Stimulated activated CD8-positive, alpha-beta memory T cell treated with anti-CD3 and anti-CD28 coated beads, Interleukin-7, amount 100 ng/mL, for 24 hours (primary cell): Measurements from ENCODE around the gene PLCXD1.

Experiments
- DNase-seq: peaks from one replicate; pipeline ENCODE4 v3.0.0-alpha.2; 2020; ENCODE audit warnings: low read depth

The PLCXD1 gene

DNA sequence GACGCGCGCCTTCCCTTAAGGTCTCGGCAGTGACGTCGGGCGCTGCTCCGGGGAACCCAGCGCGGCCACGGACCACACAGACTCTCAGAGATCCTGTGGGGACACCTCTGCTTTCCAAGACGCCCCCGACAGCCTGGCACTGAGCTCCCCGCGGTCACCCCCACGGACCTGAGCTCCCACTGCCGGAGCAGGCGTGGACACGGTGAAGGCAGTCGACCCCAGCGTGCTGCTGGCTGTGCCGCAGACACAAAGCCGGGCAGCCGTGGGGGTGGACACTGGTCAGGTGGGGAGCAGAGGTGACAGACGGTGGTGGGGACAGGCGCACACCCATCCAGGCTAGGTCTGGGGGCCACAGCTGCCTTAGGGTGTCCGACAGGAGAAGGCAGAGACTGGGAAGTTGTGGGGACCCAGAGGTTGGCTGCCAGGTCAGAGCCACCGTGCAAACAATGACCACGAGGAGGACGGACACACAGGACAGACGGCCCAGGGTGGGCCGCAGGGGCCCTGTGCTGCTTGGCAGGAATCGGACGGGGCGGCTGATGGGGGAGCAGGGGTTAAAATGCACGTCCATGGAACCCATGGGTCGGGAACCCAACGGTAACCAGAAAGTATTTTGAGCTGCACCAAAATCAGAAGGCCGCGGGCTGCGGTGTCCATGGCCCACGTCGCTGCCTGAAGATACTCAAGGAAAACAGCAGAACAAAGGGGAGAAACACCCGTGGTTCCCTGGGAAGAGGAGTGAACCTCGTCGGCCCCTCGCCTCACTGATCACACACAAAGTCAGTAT lies 54.0 kb downstream of the PLCXD1 start:
- no peak for DNase-seq

DNA sequence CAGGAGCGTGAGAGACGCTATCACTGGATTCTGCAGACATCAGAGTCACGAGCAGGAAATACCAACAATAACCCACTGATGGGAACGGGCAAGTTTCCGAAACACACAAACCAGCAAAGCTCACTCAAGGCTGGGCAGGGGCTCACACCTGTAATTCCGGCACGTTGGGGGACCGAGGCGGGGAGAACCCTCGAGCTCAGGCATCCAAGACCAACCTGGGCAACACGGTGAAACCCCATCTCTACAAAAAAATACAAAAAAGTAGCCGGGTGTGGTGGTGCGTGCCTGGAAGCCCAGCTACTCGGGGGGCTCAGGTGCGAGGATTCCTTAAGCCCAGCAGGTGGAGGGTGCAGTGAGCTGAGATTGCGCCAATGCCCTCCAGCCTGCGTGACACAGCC lies 54.6 kb downstream of the PLCXD1 start:
- no peak for DNase-seq

- DNase-seq = no peak
These were observed 55.0 kb downstream of the PLCXD1 start for GRCh38 chrX:336227-336626.

GRCh38 chrX:337331-337831 lies 56.2 kb downstream of the PLCXD1 start:
- DNase-seq = no peak

- no peak for DNase-seq
These were observed 57.2 kb downstream of the PLCXD1 start for GRCh38 chrX:338281-338835.

- no peak for DNase-seq
These were observed 57.7 kb downstream of the PLCXD1 start for GRCh38 chrX:338836-339400.

GRCh38 chrX:340121-340520 lies 58.9 kb downstream of the PLCXD1 start:
- no peak for DNase-seq

- DNase-seq = no peak
These were observed 59.7 kb downstream of the PLCXD1 start for GRCh38 chrX:340641-341423.

- DNase-seq = no peak
These were observed 60.4 kb downstream of the PLCXD1 start for GRCh38 chrX:341541-342101.

- DNase-seq = no peak
These were observed 63.3 kb downstream of the PLCXD1 start for GRCh38 chrX:344371-344901.

DNA sequence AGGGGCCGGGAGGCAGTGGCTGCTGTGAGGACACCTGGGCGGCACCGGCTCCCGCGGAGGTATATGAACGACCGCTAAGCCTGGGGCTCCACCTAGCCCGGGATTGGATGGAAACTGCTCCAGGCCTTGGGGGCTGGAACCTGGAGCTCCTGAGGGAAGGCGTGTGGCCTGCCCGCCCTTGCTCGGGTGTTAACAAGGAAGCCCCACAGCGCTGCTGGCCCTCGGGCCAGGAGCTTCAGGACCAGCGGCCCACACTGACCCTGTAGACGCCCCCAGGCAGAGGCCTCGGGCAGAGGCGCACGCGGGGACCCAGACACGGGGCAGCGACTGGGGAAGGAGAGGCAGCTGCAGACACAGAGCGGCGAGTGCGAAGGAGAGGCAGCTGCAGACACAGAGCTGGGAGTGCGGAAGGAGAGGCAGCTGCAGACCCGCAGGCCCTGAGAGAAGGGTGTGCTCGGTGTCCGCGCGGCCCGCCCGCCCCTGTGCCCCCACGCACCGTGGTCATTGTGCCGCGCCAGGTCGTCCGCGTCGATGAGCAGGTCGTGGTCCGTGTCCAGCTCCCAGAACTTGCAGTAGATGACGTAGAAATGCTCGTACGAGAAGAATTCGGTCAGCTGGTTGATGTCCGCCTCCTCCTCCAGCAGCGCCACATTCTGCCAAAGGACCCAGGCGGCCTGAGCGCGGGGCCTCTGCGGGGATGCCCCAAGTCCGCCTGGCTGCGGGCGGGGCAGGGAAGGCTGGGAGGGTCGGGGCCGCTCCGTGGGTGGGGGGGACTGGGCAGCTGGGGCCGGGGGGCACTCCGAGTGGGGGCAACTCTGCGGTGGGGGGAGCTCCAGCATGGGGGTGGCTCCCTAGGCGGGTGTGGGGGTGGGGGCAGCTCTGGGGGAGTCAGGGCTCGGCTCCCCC lies 64.1 kb downstream of the PLCXD1 start:
- DNase-seq = no peak

DNA sequence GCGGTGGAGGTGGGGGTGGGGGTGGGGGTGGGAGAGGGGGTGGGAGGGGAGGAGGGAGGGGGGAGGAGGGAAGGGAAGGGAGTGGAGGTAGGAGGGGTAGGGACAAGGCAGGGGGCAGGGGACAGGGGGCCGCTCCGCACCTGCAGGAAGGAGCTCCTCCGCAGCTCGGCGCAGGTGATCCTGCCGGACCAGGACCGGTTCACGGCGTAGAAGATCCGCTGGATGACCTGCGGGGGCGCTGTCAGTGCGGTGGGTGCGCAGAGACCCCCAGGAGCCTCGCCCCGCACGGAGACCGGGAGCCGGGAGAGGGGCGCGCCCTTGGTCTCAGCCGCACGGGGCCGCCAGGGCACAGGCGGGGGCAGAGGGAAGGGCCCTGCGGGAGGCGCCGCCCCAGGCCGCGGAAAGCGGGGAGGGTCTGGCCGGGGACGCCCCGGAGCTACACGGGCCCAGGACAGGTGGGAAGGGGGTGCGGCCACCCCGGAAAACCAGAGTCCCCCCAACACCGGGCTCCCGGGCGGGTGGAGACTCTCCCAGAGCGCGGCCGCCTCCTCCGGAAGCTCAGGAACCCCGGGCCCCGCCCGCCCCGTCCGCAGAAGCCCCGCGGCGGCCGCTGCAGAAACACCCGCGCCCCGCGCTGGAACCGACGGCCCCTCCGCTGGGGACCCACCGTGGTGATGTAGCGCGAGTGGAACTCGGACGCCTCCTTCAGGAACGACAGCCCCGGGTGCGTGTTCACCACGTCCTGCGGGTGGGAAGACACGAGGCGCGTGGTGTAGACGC lies 65.0 kb downstream of the PLCXD1 start:
- no peak for DNase-seq

- no peak for DNase-seq
These were observed 66.4 kb downstream of the PLCXD1 start for GRCh38 chrX:347351-348117.

DNA sequence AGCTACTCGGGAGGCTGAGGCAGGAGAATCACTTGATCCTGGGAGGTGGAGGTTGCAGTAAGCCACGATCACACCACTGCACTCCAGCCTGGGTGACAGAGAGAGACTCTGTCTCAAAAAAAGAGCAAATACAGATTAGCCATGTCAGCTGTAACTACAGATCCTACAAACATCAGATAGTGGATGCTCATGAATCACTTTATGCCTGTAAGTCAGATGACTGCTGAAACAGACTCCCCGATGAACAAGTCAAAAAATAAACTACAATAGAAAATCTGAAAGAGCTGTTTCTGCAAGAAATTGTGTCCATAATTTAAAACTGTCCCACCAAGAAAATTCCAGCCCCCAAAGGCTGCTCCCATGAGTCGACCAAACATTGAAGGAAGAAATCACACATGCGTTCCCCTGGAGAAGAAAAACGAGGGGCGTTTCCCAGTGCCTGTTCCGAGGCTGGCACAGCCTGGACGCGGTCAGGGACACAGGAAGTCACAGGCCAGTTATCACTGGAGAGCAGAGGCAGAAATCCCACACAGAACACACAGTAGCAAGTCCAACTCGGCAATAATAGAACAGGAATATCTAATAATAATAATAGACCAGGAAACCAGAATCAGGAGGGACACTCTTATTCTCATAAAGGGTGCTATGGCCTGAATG lies 67.4 kb downstream of the PLCXD1 start:
- no peak for DNase-seq

- DNase-seq = no peak
These were observed 68.0 kb downstream of the PLCXD1 start for GRCh38 chrX:349196-349595.

DNA sequence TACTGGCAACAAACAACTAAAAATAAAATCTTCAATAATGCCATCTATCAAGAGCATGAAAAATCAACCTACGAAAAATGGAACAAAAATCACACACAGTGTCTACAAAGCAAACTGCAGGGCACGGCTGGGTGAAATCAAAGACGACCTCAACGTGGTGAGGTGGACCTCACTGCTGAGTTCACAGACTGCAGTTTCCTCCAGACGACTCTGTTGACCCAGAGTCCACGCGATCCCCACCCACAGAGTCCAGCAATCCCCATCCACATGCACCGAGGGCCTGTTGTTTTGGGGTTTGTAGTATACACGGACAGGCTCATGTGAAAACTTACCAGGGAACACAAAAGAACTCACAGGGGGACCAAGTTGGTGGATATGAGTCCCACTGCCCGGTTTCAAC lies 68.5 kb downstream of the PLCXD1 start:
- DNase-seq = no peak

GRCh38 chrX:350148-350533 lies 69.0 kb downstream of the PLCXD1 start:
- no peak for DNase-seq

GRCh38 chrX:350534-351323 lies 69.5 kb downstream of the PLCXD1 start:
- DNase-seq = no peak
